GM21381 (cell line): ENCODE data around the gene TMEM114.

Experiments used
- ATAC-seq: cut with Tn5 transposase; IDR thresholded peaks from one replicate; pipeline ENCODE4 v1.9.1; 2021; ENCODE audit warnings: mild to moderate bottlenecking, moderate library complexity; ENCODE audit not compliant: unreplicated experiment

TMEM114 gene

GRCh38 chr16:8589900-8590688 lies at the start of gene TMEM114:
Gene TMEM114, minus strand, starts transcription at chr16:8590511. Its CDS starts 673 bp downstream, at chr16:8589838.
- ATAC-seq = no peak

- no peak for ATAC-seq
These were observed 49.4 kb upstream of the TMEM114 start for GRCh38 chr16:8639694-8640093.

GRCh38 chr16:8634991-8635736 lies 44.9 kb upstream of the TMEM114 start:
- no peak for ATAC-seq

GRCh38 chr16:8632675-8633182 lies 42.4 kb upstream of the TMEM114 start:
- no peak for ATAC-seq

- no peak for ATAC-seq
These were observed 41.6 kb upstream of the TMEM114 start for GRCh38 chr16:8631818-8632465.

- no peak for ATAC-seq
These were observed 41.1 kb upstream of the TMEM114 start for GRCh38 chr16:8631373-8631772.

GRCh38 chr16:8630255-8630953 lies 40.1 kb upstream of the TMEM114 start:
- no peak for ATAC-seq

GRCh38 chr16:8628981-8629725 lies 38.8 kb upstream of the TMEM114 start:
- no peak for ATAC-seq

GRCh38 chr16:8627456-8627855 lies 37.1 kb upstream of the TMEM114 start:
- no peak for ATAC-seq

- ATAC-seq = no peak
These were observed 36.6 kb upstream of the TMEM114 start for GRCh38 chr16:8626946-8627345.

- ATAC-seq = no peak
These were observed 35.3 kb upstream of the TMEM114 start for GRCh38 chr16:8625491-8626087.

- ATAC-seq = no peak
These were observed 33.3 kb upstream of the TMEM114 start for GRCh38 chr16:8623634-8624033.

GRCh38 chr16:8622315-8622656 lies 32.0 kb upstream of the TMEM114 start:
- ATAC-seq = peak; percentile 8

- peak; percentile 91 for ATAC-seq
These were observed 31.4 kb upstream of the TMEM114 start, which contains the start of gene METTL22 for GRCh38 chr16:8621572-8622314. Gene METTL22, plus strand, starts transcription at chr16:8621698. Its CDS starts 3,968 bp downstream, at chr16:8625666.

GRCh38 chr16:8621222-8621571 lies 30.9 kb upstream of the TMEM114 start:
- ATAC-seq = no peak

GRCh38 chr16:8620535-8620934 lies 30.2 kb upstream of the TMEM114 start:
- ATAC-seq = no peak

- ATAC-seq = no peak
These were observed 29.5 kb upstream of the TMEM114 start for GRCh38 chr16:8619671-8620370.

- no peak for ATAC-seq
These were observed 24.2 kb upstream of the TMEM114 start for GRCh38 chr16:8614435-8615029.
